ENCODE results near the gene GALNT17. TPM values are rescaled to one million over a fixed set of nuclear protein-coding genes. Genes with fewer than 3 reads are reported as not detected.
"Not testable (repeated sequence)": the region's sequence is repeated elsewhere in the genome, so short reads cannot be mapped to it uniquely, and the experiment has no call there.

Gene GALNT17
- polyA plus RNA-seq, 1 donor, result 30.1 TPM

- DNase-seq, result no peak
These were observed 104.5 kb downstream of the GALNT17 start for GRCh38 chr7:71236230-71237105.

GRCh38 chr7:71237945-71238344 lies 106.0 kb downstream of the GALNT17 start:
- no peak for DNase-seq

DNA sequence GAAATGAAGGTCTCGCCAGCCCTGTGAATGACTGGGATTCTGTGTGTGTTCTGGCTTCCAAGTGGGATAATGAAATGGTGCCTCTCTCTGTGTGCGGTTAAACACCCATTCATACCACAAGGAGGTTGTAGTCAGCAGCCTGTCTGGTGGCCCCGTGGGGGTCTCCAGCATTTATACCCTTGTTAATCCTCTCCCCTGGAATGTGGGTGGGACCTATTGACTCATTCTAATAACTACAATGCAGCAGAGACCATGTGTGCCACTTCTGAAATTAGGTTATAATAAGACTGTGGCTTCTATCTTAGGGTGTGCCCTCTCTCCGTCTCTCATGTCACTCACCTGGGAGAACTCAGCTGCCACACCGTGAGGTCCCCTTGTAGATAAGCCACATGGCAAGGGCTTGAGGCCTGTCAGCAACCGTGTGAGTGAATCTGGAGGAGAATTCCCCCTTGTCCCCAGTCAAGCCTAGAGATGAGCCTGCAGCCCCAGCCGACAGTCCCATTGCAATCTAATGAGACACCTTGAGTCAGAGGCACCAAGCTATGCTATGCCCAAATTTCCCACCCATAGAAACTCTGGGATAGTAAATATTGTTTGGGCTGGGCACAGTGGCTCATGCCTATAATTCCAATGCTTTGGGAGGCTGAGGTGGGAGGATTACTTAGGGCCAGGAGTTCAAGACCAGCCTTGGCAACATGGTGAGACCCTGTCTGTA lies 106.8 kb downstream of the GALNT17 start:
- DNase-seq, result no peak

- peak; percentile 49 for DNase-seq
These were observed 107.8 kb downstream of the GALNT17 start for GRCh38 chr7:71239586-71240268.

- DNase-seq, result peak; percentile 48
These were observed 111.9 kb downstream of the GALNT17 start for GRCh38 chr7:71243736-71244410.

DNA sequence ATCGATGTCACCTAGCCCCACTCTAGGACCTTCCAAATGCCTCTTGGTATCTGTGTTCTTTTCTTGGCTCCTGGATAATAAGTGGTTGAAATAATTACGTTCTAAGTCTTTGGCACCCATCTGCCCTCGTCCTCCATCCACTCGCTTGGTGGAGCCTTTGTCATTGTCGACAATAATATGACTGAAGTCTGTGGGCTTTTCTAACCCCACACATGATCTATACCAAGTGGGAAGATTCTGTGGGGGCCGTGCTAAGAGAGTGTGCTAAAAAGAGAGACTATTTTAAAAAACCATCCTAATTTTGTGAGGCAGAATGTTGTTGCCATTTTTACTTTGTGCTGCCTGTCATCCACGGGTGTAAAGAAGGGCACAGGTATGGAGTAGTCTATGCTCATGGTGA lies 113.1 kb downstream of the GALNT17 start:
- DNase-seq, result no peak

- DNase-seq, result no peak
These were observed 119.8 kb downstream of the GALNT17 start for GRCh38 chr7:71251706-71252105.

- DNase-seq, result no peak
These were observed 122.8 kb downstream of the GALNT17 start for GRCh38 chr7:71254751-71255150.

DNA sequence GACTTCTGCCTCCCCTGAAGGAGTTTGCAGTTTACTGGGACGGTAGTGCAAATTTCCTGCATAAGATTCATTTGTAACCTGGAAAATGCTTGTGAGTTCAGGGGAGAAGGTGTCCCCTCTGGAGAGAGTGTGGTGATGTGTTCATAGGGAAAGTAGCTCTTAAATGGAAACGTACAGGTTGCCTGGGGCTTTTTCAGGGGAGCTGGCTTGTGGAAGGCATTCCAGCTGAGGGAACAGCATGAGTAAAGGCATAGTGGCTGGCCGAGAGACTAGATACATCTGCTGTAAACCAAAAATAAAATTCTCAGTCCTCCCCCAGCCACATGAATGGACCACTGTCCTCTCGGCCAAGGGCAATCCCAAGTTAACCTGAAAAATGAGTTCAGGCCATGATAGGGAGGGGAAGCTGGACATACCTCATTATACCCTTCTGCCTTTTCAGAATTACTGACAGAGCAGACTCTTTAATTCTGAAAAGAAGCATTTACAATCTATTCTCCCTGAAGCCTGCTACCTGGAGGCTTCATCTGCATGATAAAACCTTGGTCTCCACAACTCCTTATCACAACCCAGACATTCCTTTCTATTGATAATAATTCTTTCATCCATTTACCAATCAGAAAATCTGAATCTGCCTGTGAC lies 123.7 kb downstream of the GALNT17 start:
- DNase-seq, result no peak

GRCh38 chr7:71261066-71261465 lies 129.1 kb downstream of the GALNT17 start:
- DNase-seq, result no peak

- DNase-seq, result not testable (repeated sequence)
These were observed 130.9 kb downstream of the GALNT17 start for GRCh38 chr7:71262834-71263233.

- no peak for DNase-seq
These were observed 132.1 kb downstream of the GALNT17 start for GRCh38 chr7:71264005-71264404.

DNA sequence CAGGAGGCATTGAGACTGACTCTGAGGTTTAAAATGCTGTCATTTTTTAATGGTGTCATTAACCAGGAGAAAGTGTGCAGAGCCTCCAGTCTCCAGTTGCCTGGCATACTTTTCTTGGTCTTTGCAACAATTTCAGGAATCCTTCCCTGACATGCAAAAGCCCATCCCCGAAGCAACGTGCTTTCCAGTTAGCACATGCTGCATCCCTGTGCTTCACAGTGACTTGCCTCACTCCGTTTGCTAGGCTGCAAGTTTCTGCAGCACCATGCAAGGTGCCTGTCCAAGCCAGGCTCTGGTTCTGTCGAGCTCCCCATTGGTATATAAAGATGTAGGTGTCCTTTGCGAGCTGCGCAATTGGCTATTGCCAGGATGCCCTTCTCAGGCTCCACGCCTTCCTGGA lies 135.0 kb downstream of the GALNT17 start:
- DNase-seq, result no peak

DNA sequence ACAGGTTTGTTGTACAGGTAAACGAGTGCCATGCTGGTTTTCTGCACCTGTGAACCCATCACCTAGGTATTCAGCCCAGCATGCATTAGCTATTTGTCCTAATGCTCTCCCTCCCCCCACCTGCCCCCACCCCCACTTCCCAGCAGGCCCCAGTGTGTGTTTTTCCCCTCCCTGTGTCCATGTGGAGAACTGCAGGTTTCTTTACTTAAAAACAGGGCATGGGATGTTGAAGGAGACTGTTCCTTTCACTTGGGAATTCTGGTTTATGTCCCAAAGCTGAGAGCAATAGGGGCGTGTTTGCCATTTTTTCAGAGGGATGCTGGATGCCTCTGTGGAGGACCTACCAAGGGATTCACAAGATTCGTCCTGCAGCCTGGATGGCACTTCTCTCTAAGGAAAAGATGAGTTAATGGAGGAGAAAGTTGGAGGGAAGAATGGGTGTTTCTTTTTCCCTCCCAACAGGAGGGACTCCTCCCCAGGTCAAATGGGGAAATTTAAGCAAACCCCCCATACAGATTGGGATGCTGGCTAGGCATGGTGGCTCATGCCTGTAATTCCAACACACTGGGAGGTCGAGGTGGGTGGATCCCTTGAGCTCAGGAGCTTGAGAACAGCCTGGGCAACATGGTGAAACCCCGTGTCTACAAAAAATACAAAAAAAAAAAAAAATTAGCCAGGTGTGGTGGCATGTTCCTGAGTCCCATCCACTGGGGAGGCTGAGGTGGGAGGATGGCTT lies 136.0 kb downstream of the GALNT17 start:
- DNase-seq, result no peak

GRCh38 chr7:71270558-71270957 lies 138.6 kb downstream of the GALNT17 start:
- no peak for DNase-seq

DNA sequence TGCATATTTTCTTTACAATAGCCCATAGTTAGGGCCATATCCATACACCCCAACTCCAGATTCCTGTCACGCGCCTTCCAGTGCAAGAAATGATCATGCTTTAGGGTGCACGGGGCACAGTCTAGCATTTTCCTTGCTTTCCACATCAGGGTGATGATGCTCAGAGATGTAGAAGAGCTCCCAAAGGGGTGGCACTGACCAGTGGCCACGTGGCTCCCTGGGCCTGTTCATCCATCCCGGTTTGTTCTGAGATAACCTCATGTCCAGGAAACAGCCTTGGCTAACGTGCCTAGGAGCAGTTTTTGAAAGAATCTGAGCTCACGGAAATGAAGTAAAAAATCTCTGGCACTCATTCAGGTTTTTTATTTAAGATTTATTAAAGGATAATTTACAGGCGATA lies 139.3 kb downstream of the GALNT17 start:
- DNase-seq, result no peak

DNA sequence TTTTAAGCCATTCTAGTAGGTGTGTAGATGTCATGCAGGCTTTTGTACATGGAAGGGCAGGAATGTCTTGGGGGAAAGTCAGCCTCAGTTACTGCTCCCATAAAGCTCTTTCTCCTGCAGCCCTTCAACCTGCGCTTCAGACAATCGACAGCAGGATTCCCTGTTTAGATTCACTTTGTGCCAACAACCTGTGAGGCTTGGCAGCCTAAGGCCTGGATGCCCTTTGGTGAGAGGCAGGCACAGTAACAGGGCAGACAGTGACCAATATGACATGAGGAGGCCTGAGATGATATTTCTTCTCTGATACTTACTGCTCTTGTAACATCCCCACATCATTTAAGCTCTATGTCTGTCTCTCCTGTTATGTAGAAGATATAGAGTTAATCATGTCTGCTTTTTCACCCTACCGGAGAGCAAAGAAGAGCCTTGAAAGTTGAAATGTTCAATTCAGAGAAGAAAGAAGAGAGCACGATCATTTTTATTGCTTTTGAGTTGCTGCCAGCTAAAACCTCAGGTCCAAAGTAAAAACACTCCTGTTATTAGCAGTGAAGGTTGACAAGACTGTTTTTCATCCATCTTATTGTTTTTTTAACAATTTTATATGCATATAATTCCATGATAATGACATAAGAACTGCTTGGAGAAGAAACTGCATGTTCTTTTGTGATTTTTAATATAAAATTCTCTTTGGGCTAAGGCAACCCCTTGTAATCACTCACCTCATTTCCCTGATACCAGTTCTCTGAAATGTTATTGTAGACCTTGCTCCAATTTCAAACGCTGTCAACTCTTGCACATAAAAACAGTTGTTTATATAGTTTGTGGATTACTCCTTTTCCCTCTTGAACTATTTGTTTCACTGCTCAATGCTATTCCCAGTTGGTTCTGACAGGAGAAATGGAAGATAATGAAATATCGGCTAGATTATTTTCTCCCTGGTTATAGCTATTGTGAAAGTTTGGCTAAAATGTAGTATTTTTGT lies 140.9 kb downstream of the GALNT17 start:
- DNase-seq, result no peak

GRCh38 chr7:71278257-71278656 lies 146.3 kb downstream of the GALNT17 start:
- DNase-seq, result no peak

DNA sequence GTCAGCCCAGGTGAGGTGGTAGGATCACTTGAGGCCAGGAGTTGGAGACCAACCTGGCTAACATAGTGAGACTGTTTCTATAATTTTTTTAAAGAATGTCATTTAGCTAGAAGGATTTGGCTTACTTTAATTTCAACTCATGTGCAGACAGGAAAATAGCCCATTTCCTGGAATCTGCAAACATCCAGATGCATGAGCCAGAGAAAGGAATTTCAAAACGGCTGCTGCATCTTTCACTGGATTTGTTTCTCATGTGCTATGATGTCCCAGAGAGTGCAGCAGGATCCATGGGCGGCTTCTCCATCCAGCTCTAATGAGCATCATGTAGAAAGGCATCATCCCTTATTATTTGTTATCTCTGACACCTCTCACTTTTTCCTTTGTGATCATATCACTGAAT lies 149.3 kb downstream of the GALNT17 start:
- no peak for DNase-seq

GRCh38 chr7:71283802-71284201 lies 151.9 kb downstream of the GALNT17 start:
- DNase-seq, result no peak

Data from hindlimb muscle (tissue), 1 donor.